Measurements from ENCODE around the gene CRISPLD2.

CRISPLD2 gene, protein sequence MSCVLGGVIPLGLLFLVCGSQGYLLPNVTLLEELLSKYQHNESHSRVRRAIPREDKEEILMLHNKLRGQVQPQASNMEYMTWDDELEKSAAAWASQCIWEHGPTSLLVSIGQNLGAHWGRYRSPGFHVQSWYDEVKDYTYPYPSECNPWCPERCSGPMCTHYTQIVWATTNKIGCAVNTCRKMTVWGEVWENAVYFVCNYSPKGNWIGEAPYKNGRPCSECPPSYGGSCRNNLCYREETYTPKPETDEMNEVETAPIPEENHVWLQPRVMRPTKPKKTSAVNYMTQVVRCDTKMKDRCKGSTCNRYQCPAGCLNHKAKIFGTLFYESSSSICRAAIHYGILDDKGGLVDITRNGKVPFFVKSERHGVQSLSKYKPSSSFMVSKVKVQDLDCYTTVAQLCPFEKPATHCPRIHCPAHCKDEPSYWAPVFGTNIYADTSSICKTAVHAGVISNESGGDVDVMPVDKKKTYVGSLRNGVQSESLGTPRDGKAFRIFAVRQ

DNA sequence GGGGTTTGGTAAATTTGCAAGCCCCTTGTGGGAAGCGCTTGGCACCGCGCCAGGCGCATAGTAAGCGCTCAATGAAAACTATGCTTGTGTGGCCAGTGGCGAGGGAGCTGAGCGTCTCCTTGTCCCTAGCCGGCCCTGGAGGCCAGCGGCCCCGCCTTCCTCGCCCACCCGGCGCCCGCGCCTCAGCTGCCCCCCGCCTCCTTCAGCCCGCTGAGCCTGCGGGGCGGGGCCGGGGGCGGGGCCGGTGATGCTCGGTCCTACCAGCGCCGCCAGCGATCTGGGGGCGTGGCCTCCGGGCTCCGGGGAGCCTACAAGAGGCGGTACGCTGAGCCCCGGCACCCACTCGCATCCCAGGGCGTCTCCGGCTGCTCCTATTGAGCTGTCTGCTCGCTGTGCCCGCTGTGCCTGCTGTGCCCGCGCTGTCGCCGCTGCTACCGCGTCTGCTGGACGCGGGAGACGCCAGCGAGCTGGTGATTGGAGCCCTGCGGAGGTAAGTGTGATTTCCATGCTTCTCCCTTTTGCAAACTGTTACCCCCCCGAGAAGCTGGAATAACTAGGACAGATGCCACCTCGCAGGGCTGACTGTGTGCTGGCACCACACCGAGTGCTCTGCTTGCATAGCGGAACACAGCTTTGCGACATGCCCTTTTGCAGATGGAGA, at the start of gene CRISPLD2:
TSS of gene CRISPLD2 (plus strand) at position 342 of the 661 bp plus-strand sequence. CDS start 18,511 bp downstream, outside the sequence.
- DNase-seq (ENCODE audit: low read depth in 2 of 2, low spot score in 1 of 2): peak; percentile 57 to 67

DNA sequence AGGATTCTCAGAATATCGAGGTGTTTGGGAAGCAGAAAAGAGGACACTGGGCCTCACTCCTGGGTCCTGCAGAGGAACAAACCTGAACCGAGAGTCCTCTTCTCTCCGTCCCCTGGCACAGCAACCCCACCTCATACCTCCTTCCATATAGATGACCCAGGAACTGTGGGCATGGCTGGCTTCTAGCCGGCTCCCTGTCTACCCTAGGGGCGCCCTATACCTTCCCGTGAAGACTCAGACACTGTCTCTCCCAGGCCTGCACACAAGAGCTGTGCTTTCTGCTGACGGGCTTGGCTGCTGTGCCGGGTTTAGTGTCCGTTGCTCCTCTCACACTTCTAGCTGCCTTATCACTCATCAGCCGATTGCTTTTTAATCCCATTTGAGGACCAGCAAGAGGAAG, 46.5 kb upstream of the CRISPLD2 start:
- no peak for DNase-seq (ENCODE audit: low read depth in 2 of 2, low spot score in 1 of 2)

DNA sequence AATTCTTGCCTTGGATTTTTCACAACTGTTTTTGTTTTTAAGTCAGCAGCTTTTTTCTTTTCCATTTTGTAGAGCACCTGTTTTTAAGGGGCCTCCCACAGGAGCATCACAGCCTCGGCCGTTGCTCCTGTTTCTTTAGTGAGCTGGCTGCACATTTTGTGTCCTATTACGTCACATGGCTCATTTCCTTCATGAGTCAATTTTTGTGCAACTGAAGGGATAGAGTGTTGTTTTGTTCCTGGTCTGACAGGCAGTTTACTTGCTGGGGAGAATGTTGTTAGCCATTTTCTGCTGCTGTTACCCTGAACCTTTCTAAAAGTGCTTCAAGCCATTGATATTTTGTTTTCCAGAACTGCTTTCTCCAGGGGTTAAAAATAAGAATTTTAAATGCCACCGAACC, 45.0 kb upstream of the CRISPLD2 start:
- no peak for DNase-seq (ENCODE audit: low read depth in 2 of 2, low spot score in 1 of 2)

DNA sequence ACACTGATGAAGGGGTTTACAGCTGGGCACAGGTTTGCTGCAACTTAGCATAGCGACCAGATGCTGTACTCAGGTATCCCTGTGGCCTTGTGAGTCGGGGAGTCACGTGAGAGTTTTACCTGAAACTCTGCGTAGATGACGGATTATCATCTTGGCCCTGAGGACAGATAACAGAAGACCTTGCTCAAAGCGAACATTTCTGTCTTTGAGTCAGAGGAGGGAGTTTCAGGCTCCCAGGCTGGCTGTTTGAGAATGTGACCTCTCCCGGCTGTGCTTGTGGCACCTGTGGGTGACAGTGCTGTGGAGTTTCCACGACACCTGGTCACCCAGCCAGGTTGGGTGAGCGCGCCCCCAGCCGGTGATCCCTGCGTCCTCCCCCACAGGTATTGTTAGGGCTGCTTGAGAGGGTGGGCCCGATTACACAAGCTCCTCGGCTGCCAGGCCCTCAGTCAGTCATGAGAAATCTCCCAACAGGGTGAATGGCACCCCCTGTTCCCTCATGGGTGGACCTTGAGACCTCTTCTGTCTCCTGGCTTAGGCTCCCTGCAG, 44.4 kb upstream of the CRISPLD2 start:
- no peak for DNase-seq (ENCODE audit: low read depth in 2 of 2, low spot score in 1 of 2)

DNA sequence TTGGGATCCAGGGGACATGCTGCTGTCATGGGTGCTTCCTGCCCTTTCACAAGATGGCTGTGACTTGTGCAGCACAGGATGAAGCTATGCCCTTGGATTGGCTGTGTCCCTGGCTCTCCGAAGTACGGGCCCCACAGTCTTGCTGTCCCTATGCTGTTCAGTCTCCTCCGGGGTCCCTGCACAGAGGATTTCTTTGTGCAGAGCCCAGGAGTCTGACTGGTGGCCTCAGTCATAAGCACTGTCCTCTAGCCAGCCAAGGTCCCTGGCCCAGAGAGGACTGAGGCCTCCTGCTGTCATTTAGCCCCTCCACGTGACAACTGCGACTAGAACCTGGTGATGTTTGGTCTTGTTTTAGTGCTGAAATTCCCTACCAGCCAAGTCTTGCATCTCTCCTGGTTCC, 42.4 kb upstream of the CRISPLD2 start:
- no peak for DNase-seq (ENCODE audit: low read depth in 2 of 2, low spot score in 1 of 2)

DNA sequence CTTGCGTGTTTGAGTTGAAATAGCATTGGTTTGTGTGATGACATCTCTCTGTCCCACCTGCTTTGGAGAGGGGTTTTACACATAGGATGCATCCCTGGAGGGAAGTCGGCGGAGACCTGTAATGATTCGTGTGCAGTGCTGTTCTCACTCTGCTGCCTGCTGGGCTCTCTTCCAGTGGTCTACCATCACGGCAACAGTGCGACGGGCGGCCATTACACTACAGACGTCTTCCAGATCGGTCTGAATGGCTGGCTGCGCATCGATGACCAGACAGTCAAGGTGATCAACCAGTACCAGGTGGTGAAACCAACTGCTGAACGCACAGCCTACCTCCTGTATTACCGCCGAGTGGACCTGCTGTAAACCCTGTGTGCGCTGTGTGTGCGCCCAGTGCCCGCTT, 41.1 kb upstream of the CRISPLD2 start:
- no peak for DNase-seq (ENCODE audit: low read depth in 2 of 2, low spot score in 1 of 2)

DNA sequence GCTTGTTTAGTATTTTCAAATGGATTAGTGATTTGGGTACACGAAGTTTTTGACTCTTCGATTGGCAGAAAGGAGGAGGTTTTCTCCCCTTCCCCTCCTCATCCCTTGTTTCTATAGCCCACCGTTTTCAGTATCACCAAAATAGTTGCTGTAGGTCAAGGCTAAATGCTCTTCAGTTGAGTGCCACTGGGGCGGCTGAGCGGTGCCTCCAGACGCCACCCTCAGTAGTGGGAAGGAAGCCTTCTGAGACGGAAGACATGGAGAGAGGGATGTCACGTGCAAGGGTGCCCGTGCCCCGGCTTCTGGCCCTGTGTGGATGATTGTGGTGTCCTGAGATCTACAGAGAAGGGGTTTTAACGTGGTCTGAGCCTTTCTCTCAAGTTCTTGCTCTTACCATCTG, 39.7 kb upstream of the CRISPLD2 start:
- no peak for DNase-seq (ENCODE audit: low read depth in 2 of 2, low spot score in 1 of 2)

DNA sequence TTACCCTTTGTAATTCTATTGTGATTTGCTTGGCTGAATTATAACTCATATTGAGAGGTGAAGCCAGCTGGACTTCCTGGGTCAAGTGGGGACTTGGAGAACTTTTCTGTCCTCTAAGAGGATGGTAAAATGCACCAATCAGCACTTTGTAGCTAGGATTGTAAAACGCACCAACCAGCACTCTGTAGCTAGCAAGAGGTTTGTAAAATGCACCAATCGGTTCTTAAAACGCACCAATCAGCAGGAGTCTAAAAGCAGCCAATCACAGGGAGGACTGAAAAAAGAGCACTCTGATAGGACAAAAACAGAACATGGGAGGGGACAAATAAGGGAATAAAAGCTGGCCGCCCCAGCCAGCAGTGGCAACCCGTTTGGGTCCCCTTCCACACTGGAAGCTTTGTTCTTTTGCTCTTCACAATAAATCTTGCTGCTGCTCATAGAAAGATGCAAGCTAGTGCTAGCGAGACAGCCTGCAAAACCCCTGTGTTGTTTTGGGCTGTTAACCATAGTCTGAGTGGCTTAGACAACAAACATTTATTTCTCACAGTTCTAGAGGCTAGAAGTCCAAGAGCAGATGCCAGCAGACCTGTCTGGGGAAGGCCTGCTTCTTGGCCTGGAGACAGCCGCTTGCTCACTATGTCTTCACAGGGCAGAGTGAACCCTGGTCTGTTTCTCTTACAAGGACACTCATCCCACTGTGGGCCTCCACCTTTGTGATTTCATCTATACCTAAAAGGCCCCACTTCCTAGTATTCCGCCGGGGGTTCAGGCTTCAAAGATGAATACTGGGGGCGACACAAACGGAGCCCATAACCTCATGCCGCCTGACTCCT, 39.0 kb upstream of the CRISPLD2 start:
- DNase-seq (ENCODE audit: low read depth in 2 of 2, low spot score in 1 of 2): no peak

DNA sequence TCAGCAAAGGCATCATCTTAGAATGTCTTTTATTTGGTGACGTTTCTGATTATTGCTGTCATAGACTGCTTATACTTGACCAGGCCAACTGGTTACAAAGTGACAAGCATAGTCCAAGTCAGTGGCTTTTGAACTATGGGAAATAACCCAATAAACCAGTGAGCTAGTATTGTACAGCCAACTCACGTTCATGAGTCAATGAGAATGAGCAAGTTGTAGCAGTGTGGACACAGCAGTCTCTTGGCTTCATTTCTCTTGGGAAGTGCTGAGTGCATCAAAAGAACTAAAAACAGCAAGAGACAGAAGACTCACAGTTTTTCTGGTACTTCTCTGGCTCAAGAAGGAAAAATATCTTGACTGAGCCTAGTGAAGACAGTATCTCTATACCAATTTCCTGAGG, 36.9 kb upstream of the CRISPLD2 start:
- DNase-seq (ENCODE audit: low read depth in 2 of 2, low spot score in 1 of 2): no peak

DNA sequence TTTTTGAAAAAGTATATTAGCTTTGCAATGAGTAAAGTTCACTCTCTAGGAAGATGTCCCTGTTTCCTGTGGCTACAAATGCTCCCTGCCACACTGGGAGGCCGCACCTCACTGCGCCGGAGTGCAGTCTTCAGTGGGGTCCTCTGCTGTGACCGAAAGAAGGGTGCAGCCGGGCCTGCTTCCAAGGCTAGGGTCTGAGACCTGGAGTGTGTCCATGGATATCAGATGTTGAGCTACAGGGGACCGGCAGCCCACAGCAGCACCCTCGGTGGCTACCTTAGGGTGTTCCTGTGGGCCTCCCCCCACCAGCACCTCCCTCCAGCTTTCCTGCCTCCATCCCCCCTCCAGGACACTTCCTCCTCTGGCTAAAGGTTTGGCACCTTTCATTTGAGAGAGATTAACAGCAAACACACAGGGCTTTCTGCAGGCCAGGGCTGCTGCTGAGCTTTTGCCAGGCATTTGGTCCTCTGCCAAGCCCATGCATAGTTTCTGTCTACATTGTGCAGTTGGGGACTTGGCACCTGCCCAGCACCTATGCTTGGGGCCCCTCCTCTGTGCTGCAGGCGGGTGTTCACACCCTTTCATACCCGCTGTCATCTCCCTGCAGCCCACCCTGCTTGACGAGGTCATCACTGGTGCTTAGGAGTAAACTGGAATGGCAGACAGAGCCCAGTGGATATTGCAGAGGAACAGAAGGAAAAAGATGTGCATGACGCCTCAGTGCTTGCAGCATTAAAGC, 33.8 kb upstream of the CRISPLD2 start:
- no peak for DNase-seq (ENCODE audit: low read depth in 2 of 2, low spot score in 1 of 2)

DNA sequence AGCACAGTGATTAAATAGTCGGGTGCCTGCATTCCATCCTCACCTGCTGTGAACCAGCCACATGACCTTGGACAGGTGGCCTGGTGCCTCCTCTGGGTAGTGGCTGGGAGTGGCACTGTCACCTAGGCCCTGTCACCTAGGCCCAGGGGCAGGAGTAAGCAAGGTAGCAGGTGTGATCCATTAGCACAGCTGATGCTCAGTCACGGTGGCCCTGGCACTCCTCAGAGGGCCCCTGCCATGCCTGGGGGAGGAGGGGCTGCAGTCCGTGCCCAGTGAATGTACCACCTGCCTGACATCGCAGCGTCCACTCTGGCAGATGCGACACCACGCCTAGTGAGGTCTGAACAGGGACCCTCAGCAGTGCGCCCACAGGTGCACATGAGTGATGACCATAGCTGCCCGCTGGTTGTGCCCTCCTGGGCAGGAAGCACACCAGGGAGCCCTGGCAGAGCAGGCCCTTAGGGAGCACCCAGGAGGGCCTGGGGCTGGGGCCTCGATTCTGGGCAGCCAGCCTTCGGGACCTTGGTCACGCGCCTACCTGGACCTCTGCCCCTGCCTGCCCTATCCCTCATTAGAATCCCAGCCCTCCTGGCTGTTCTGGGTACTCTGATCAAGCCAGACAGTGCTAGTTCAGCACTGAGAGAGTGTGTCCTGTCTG, 33.1 kb upstream of the CRISPLD2 start:
- DNase-seq (ENCODE audit: low read depth in 2 of 2, low spot score in 1 of 2): no peak

DNA sequence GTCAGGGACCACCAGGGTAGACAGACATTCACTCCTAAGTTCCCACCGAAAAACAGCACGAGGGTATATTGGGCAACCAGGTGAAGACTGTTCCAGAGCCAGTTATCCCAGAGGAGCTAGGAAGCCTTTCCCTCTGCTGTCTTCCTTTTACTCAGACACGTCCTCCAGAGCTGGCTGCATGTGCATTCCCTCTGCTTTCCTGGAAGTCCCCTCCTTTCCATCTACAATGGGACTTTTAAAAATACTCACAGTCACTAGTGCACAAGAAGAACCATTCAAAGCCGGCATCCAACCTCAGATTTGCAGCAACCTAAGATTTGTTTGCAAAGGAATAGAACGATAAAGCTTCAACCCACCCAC, 32.5 kb upstream of the CRISPLD2 start:
- DNase-seq (ENCODE audit: low read depth in 2 of 2, low spot score in 1 of 2): no peak

DNA sequence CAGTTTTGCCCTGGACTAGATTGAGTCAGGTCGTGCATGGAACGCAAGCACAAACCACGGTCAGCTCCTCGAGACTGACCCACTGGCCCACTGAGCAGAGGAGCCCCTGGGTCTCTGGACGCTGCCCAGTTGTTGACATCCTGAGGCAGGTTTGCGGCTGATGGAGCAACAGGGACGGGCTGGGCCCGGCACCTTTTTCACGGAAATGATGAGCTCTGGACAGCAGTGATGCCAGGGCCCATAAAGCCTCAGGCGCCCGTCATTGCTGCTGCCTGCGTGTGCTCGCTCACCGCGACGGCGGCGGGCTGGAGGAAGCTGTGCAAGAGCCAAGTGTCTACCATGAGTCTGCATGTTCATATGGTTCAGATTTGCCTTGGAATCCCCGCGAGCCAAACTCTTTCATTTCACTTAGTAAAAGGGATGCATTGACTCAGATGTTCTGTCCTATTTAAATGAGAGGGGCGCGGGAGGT, 30.8 kb upstream of the CRISPLD2 start:
- no peak for DNase-seq (ENCODE audit: low read depth in 2 of 2, low spot score in 1 of 2)

DNA sequence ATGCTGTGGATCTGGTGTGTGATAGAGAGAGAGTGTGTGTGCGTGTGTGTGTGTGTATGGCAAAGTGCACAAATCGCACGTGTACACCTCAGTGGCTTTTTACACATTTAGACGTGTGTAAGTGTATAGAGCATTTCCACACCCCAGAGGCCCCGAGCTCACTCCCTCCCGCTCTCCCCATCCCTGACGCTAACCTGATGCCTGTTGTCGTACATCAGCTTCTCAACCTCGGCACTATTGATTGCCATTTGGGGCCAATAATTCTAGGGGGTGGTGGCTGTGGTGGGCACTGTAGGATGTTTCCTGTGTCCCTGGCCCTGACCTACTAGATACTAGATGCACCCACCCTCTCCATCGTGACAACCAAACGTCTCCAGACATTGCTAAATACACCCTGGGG, 30.4 kb upstream of the CRISPLD2 start:
- DNase-seq (ENCODE audit: low read depth in 2 of 2, low spot score in 1 of 2): no peak

DNA sequence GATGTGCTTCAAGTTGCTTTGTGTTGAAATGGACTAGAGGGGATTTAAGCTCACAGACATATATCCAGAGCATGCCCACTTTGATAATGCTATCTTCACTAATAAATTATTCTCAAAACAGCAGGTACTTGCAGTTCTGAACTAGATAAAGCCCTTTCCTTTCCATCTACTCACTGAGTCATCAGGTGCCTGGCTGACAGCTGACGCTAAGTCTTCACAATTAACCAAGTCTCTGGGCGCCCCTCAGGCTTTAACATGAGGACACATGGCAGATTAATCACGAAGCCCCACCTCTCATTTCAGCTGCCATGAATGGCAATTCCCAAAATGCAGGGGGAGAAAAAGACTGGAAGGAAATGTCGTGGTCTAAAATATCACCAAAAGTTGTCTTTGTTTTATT, 29.5 kb upstream of the CRISPLD2 start:
- DNase-seq (ENCODE audit: low read depth in 2 of 2, low spot score in 1 of 2): no peak

DNA sequence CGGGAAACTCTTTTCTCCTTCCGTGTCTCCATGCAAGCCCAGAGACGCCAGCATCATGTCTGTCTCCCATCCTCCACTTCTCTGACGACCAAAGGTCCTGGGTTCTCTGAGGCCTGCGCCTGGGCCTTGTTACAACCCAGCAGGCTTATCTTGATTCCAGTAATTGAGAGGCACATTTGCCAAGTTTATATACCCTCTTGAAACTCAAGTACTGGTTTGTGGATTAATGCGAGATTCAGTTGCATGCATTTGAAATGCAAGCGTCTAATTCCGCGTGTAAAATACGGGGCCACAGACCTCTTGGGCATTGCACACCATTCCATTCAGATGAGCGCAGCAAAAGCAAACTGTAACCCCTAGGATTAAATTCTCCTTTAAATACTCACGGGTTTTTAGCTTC, 28.7 kb upstream of the CRISPLD2 start:
- no peak for DNase-seq (ENCODE audit: low read depth in 2 of 2, low spot score in 1 of 2)

DNA sequence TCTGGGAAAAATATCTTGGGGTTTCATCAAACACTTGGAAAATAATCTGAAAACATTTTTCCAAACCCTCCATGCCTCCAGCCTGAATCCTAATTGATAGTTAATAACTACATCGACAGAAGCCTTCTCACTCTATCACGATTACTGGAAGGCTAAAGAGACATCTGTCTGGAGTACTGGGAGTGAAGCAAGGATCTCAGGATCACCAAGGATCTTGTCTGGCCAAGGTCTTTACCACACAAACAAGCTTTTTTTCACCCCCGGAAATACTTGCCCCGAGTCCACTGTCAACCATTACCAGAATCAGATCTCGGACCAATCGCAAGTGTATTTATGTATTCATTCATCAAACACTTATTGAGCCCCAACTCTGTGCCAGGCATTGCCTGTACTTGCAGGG, 28.3 kb upstream of the CRISPLD2 start:
- no peak for DNase-seq (ENCODE audit: low read depth in 2 of 2, low spot score in 1 of 2)

DNA sequence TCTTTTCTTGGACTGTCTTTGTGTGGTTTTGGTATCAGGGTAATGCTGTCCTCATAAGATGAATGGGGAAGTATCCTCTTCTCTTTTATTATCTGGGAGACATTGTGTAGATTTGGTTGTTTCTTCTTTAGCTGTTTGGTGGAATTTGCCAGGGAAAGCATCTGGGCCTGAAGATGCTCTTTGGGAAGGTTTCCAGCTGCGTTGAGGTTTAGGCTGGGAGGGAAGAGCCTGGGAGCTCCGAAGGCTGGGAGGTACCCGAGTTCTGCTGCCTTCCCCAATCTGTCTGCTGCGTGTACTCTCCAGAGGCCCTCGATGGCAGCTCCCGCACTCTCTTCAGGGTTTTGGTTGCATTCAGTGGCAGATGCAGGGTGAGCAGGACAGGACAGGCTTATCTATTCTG, 25.6 kb upstream of the CRISPLD2 start:
- no peak for DNase-seq (ENCODE audit: low read depth in 2 of 2, low spot score in 1 of 2)

DNA sequence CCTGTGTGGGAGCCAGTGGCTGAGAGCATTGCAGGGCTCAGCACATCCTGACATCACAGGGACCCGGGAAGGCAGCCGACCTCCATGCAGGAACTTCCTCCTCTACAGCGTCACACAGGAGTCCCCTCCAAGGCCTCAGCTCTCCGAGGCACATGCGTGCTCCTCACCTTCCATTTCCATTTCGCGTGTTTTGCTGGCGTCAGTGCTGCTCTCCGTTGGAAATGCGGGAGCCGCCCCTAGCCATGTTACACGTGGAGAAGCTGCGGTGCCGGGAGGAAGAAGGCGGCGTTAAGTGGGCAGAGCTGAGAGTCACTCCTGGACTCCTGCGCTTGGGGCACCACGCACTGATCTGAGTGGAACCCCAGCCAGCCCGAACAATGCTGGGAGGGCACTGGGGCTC, 25.2 kb upstream of the CRISPLD2 start:
- DNase-seq (ENCODE audit: low read depth in 2 of 2, low spot score in 1 of 2): no peak
